MV-4-11 (cell line): ENCODE results near the gene RASGRF2.

Experiments
- DNase-seq: peaks from one replicate; lab custom pipeline; 2025; lab: John Stamatoyannopoulos, UW

RASGRF2 gene

GRCh38 chr5:81169924-81170323, 209.8 kb downstream of the RASGRF2 start:
- DNase-seq: no peak

- no peak for DNase-seq
Observed at GRCh38 chr5:81171769-81172168, 211.6 kb downstream of the RASGRF2 start.

- DNase-seq: no peak
Observed at GRCh38 chr5:81172710-81173109, 212.5 kb downstream of the RASGRF2 start.

- no peak for DNase-seq
Observed at GRCh38 chr5:81177061-81177460, 216.9 kb downstream of the RASGRF2 start.

GRCh38 chr5:81179959-81180358, 219.8 kb downstream of the RASGRF2 start:
- DNase-seq: no peak

- no peak for DNase-seq
Observed at GRCh38 chr5:81180780-81181460, 220.8 kb downstream of the RASGRF2 start.

- no peak for DNase-seq
Observed at GRCh38 chr5:81181576-81182316, 221.6 kb downstream of the RASGRF2 start.

- no peak for DNase-seq
Observed at GRCh38 chr5:81182396-81183390, 222.5 kb downstream of the RASGRF2 start.

- DNase-seq: no peak
Observed at GRCh38 chr5:81183811-81184748, 223.9 kb downstream of the RASGRF2 start.

- no peak for DNase-seq
Observed at GRCh38 chr5:81184749-81185110, 224.6 kb downstream of the RASGRF2 start.

- DNase-seq: no peak
Observed at GRCh38 chr5:81187885-81188284, 227.7 kb downstream of the RASGRF2 start.

- no peak for DNase-seq
Observed at GRCh38 chr5:81188962-81189361, 228.8 kb downstream of the RASGRF2 start.

- no peak for DNase-seq
Observed at GRCh38 chr5:81189875-81190498, 229.8 kb downstream of the RASGRF2 start.

- DNase-seq: no peak
Observed at GRCh38 chr5:81191726-81192372, 231.7 kb downstream of the RASGRF2 start.

- no peak for DNase-seq
Observed at GRCh38 chr5:81192373-81192750, 232.2 kb downstream of the RASGRF2 start.

GRCh38 chr5:81194633-81195334, 234.6 kb downstream of the RASGRF2 start:
- DNase-seq: peak; percentile 63

GRCh38 chr5:81195335-81195929, 235.3 kb downstream of the RASGRF2 start:
- no peak for DNase-seq

GRCh38 chr5:81202655-81203054, 242.5 kb downstream of the RASGRF2 start:
- DNase-seq: no peak

GRCh38 chr5:81203729-81204128, 243.6 kb downstream of the RASGRF2 start:
- no peak for DNase-seq
